HepG2 (cell line): ENCODE results near the gene MARS1. TPM values are rescaled to one million over a fixed set of nuclear protein-coding genes. Genes with fewer than 3 reads are reported as not detected.

Source experiments
- ADNP ChIP-seq: sonication (generic); formaldehyde crosslinking; IDR thresholded peaks from 2 replicates; pipeline ENCODE4 v1.4.0; 2020; ENCODE audit warnings: missing genetic modification reagents
- ASH2L ChIP-seq: fragments of 300-600, 200-600 bp; sonication (generic); IDR thresholded peaks from 2 replicates; pipeline ENCODE4 v1.7.0; 2017; ENCODE audit warnings: low read depth, mild to moderate bottlenecking, moderate library complexity, mixed read lengths, low read length; ENCODE audit not compliant: insufficient read length
- ATRX ChIP-seq: sonication (generic); formaldehyde crosslinking; IDR thresholded peaks from 2 replicates; pipeline ENCODE4 v1.4.0; 2020; ENCODE audit warnings: missing genetic modification reagents, borderline replicate concordance
- BATF2 ChIP-seq: sonication (generic); formaldehyde crosslinking; IDR thresholded peaks from 2 replicates; pipeline ENCODE4 v1.8.0; 2022; ENCODE audit warnings: mild to moderate bottlenecking, missing genetic modification reagents, moderate library complexity
- BRCA1 ChIP-seq: sonication (generic); formaldehyde crosslinking; IDR thresholded peaks from 2 replicates; pipeline ENCODE4 v1.4.0; 2020; ENCODE audit warnings: missing genetic modification reagents
- ELF4 ChIP-seq: sonication (generic); formaldehyde crosslinking; IDR thresholded peaks from 2 replicates; pipeline ENCODE4 v1.5.0; 2020; ENCODE audit warnings: missing genetic modification reagents, mild to moderate bottlenecking, moderate library complexity, borderline replicate concordance
- JUNB ChIP-seq: sonication (generic); formaldehyde crosslinking; IDR thresholded peaks from 2 replicates; pipeline ENCODE4 v1.8.0; 2022; ENCODE audit warnings: missing genetic modification reagents, mild to moderate bottlenecking, borderline replicate concordance
- NRL ChIP-seq: sonication (generic); formaldehyde crosslinking; IDR thresholded peaks from 2 replicates; pipeline ENCODE4 v1.5.0; 2020; ENCODE audit warnings: missing genetic modification reagents, mild to moderate bottlenecking, moderate library complexity, borderline replicate concordance
- PHF5A ChIP-seq: IDR thresholded peaks from one replicate; pipeline ENCODE4 v1.6.1; 2018; ENCODE audit warnings: low read depth, missing genetic modification reagents; ENCODE audit not compliant: unreplicated experiment
- PHF8 ChIP-seq: sonication (generic); formaldehyde crosslinking; IDR thresholded peaks from 2 replicates; pipeline ENCODE4 v1.5.0; 2020; ENCODE audit warnings: missing genetic modification reagents
- PLSCR1 ChIP-seq: sonication (generic); formaldehyde crosslinking; IDR thresholded peaks from 2 replicates; pipeline ENCODE4 v1.5.0; 2020; ENCODE audit warnings: missing genetic modification reagents, mild to moderate bottlenecking, borderline replicate concordance
- PRDM10 ChIP-seq: sonication (generic); formaldehyde crosslinking; IDR thresholded peaks from 2 replicates; pipeline ENCODE4 v1.4.0; 2020; ENCODE audit warnings: low read depth, missing genetic modification reagents
- PRPF4 ChIP-seq: fragments of 200-400 bp; formaldehyde crosslinking; IDR thresholded peaks from 2 replicates; pipeline ENCODE4 v1.6.1; 2016; ENCODE audit warnings: low read length, low read depth; ENCODE audit not compliant: poor library complexity, severe bottlenecking
- RBFOX2 ChIP-seq: fragments of 200-400 bp; formaldehyde crosslinking; IDR thresholded peaks from 2 replicates; pipeline ENCODE4 v1.6.1; 2017; ENCODE audit warnings: low read depth, mild to moderate bottlenecking, low read length
- RBM39 ChIP-seq: fragments of 200-400 bp; formaldehyde crosslinking; IDR thresholded peaks from one replicate; pipeline ENCODE4 v1.6.1; 2018; ENCODE audit warnings: antibody characterized with exemption, mild to moderate bottlenecking, low read depth, low read length; ENCODE audit not compliant: poor library complexity, severe bottlenecking
- SIX4 ChIP-seq: sonication (generic); formaldehyde crosslinking; IDR thresholded peaks from 2 replicates; pipeline ENCODE4 v1.4.0; 2020; ENCODE audit warnings: missing genetic modification reagents
- STAT6 ChIP-seq: sonication (generic); formaldehyde crosslinking; IDR thresholded peaks from 2 replicates; pipeline ENCODE4 v1.4.0; 2020; ENCODE audit warnings: missing genetic modification reagents, mild to moderate bottlenecking, borderline replicate concordance
- ZFP91 ChIP-seq: sonication (generic); formaldehyde crosslinking; IDR thresholded peaks from 2 replicates; pipeline ENCODE4 v1.9.0; 2022; ENCODE audit warnings: missing genetic modification reagents, mild to moderate bottlenecking, borderline replicate concordance
- ZNF101 ChIP-seq: sonication (generic); formaldehyde crosslinking; IDR thresholded peaks from 2 replicates; pipeline ENCODE4 v1.4.0; 2020; ENCODE audit warnings: mild to moderate bottlenecking, low read depth, missing genetic modification reagents, borderline replicate concordance
- polyA plus RNA-seq, 8 experiments: library from polyadenylated mRNA; depleted of rRNA in 3 of 8; stranded (reverse) in 7 of 8; unstranded in 1 of 8; fragments of >200 nt; fragmentation: Illumina TruSeq in 4 of 8; extraction: Trizol in 4 of 8; gene quantifications; 2 replicates each; pipeline versions ENCODE4 v1.2.1 to v1.2.3, GENCODE V29; 2011 to 2016; ENCODE audit warnings: low read depth in 4 of 8, missing spikeins in 1 of 8, mixed read lengths in 1 of 8; ENCODE audit not compliant: insufficient read depth in 1 of 8
- total RNA-seq, 5 experiments: library from RNA; depleted of rRNA; stranded (reverse); fragments of >200 nt; fragmentation: Illumina TruSeq; extraction: Trizol; gene quantifications; 2 replicates each; pipeline ENCODE4 v1.2.3, GENCODE V29; 2016; ENCODE audit warnings: low read depth in 1 of 5

Gene MARS1
- total and polyA plus RNA-seq, 2 of the 13 experiments (the other 11 are each of a cell fraction or from before 2014, with no cell fraction given) = 115 to 181 TPM

- TF ChIP-seq PRDM10 (CRISPR knock-in tag) (peak; percentile 71), JUNB (CRISPR knock-in tag) (no peak), ATRX (no peak), ZFP91 (peak; percentile 72), NRL (CRISPR knock-in tag) (peak; percentile 52; the same call in 1 of the 2 replicates), ZNF101 (CRISPR knock-in tag) (peak; percentile 73; the same call in 1 of the 2 replicates), RBFOX2 (no peak), BRCA1 (CRISPR knock-in tag) (no peak), PHF8 (CRISPR knock-in tag) (peak; percentile 59), RBM39 (no peak), ELF4 (CRISPR knock-in tag) (no peak), BATF2 (CRISPR knock-in tag) (no peak), PHF5A (peak; percentile 90), PLSCR1 (CRISPR knock-in tag) (no peak), SIX4 (CRISPR knock-in tag) (peak; percentile 96), ADNP (CRISPR knock-in tag) (no peak), ASH2L (peak; percentile 71), PRPF4 (no peak), STAT6 (peak; percentile 78)
Measured at GRCh38 chr12:57451233-57451778, 36.6 kb upstream of the MARS1 start (continued).
